Right atrium auricular region (tissue), 2 donors: ENCODE measurements around the gene MCOLN3. TPM values are rescaled to one million over a fixed set of nuclear protein-coding genes. Genes with fewer than 3 reads are reported as not detected.
A peak's percentile ranks its signal among the peaks of the same experiment; 100 is the strongest.
"Not testable (repeated sequence)": the region's sequence is repeated elsewhere in the genome, so short reads cannot be mapped to it uniquely, and the experiment has no call there.

Experiments
- DNase-seq: peaks from one replicate; pipeline ENCODE4 v3.0.0-alpha.2; 2019; ENCODE audit warnings: low spot score
- H3K27ac ChIP-seq, 2 donors: fragments of 200-600 bp; sonication (generic); 1 replicate in 1 of 2; 2 replicates in 1 of 2; pipeline ENCODE4 v1.5.1; 2016 to 2019
- H3K27me3 ChIP-seq, 2 donors: fragments of 200-600 bp; sonication (generic); one replicate each; pipeline versions ENCODE4 v1.5.1 to v1.6.0; 2017 to 2019
- H3K36me3 ChIP-seq: fragments of 200-600 bp; sonication (generic); one replicate; pipeline ENCODE4 v1.5.1; 2016
- H3K4me1 ChIP-seq, 2 donors: fragments of 200-600 bp; sonication (generic); one replicate each; pipeline versions ENCODE4 v1.5.1 to v1.6.0; 2017 to 2019
- H3K4me3 ChIP-seq, 2 donors: fragments of 200-600 bp; sonication (generic); 1 replicate in 1 of 2; 2 replicates in 1 of 2; pipeline ENCODE4 v1.5.1; 2017 to 2019; ENCODE audit warnings: mild to moderate bottlenecking in 1 of 2, moderate library complexity in 1 of 2
- H3K9me3 ChIP-seq, 2 donors: fragments of 200-600 bp; sonication (generic); one replicate each; pipeline ENCODE4 v1.5.1; 2019
- total RNA-seq, 2 donors: library from RNA; depleted of rRNA; stranded (reverse); fragments of >200 nt; gene quantifications; one replicate each; pipeline ENCODE4 v1.1.0, GENCODE V29; 2016
- TF ChIP-seq, protein P1 (sequence below), 2 donors: fragments of 200-600 bp; sonication (generic); IDR thresholded peaks; one replicate each; pipeline ENCODE4 v1.5.1; 2019; ENCODE audit warnings: antibody characterized with exemption in 2 of 2

Gene MCOLN3
- total RNA-seq, 2 donors from 2014 or later = 2.9 to 5.5 TPM

- no peak for DNase-seq
- Histone ChIP-seq H3K27ac (no peak overlapping the region), H3K4me3 (no peak overlapping the region), H3K4me1 (no peaks in the 10 kb centered on the region), H3K36me3 (no peaks in the 10 kb centered on the region), H3K27me3 (no peaks in the 10 kb centered on the region), H3K9me3 (peaks cover 0 to 10% of the 10 kb centered on the region in 2 donors)
- TF ChIP-seq, protein P1, sequence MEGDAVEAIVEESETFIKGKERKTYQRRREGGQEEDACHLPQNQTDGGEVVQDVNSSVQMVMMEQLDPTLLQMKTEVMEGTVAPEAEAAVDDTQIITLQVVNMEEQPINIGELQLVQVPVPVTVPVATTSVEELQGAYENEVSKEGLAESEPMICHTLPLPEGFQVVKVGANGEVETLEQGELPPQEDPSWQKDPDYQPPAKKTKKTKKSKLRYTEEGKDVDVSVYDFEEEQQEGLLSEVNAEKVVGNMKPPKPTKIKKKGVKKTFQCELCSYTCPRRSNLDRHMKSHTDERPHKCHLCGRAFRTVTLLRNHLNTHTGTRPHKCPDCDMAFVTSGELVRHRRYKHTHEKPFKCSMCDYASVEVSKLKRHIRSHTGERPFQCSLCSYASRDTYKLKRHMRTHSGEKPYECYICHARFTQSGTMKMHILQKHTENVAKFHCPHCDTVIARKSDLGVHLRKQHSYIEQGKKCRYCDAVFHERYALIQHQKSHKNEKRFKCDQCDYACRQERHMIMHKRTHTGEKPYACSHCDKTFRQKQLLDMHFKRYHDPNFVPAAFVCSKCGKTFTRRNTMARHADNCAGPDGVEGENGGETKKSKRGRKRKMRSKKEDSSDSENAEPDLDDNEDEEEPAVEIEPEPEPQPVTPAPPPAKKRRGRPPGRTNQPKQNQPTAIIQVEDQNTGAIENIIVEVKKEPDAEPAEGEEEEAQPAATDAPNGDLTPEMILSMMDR (IDR thresholded peaks at IDR 0.05) = no peak
These were observed 32.5 kb downstream of the MCOLN3 start for GRCh38 chr1:85015826-85016225.

DNA sequence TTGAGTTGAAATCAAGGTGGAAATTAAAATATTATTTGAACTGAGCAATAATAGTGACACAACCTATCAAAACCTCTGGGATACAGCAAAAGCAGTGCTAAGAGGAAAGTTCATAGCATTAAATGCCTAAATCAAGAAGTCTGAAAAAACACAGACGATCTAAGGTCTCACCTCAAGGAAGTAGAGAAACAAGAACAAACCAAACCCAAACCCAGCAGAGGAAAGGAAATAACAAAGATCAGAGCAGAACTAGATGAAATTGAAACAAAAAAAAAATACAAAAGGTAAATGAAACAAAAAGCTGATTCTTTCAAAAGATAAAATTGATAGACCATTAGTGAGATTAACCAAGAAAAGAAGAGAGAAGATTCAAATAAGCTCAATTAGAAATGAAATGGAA lies 42.7 kb downstream of the MCOLN3 start:
- not testable (repeated sequence) for H3K27me3 ChIP-seq, H3K4me1 ChIP-seq, H3K27ac ChIP-seq, H3K4me3 ChIP-seq, H3K36me3 ChIP-seq, DNase-seq
- peaks cover 0 to 10% of the 10 kb centered on the region in 2 donors for H3K9me3 ChIP-seq

GRCh38 chr1:85001742-85002141 lies 46.6 kb downstream of the MCOLN3 start:
- Histone ChIP-seq H3K4me1 (peaks cover 0 to 15% of the 10 kb centered on the region in 2 donors), H3K9me3 (peaks cover 0 to 10% of the 10 kb centered on the region in 2 donors), H3K4me3 (no peak overlapping the region), H3K36me3 (no peaks in the 10 kb centered on the region), H3K27me3 (peaks cover 0 to 4% of the 10 kb centered on the region in 2 donors), H3K27ac (no peak overlapping the region)
- TF ChIP-seq, protein P1 (IDR thresholded peaks at IDR 0.05) = no peak
- no peak for DNase-seq

GRCh38 chr1:84998642-84999280 lies 49.5 kb downstream of the MCOLN3 start:
- no peaks in the 10 kb centered on the region for H3K9me3 ChIP-seq
- peaks cover 0 to 4% of the 10 kb centered on the region in 2 donors for H3K27me3 ChIP-seq
- no peaks in the 10 kb centered on the region for H3K36me3 ChIP-seq
- H3K4me1 ChIP-seq = peaks cover 0 to 15% of the 10 kb centered on the region in 2 donors
- TF ChIP-seq, protein P1 (IDR thresholded peaks at IDR 0.05) = no peak
- no peak overlapping the region for H3K4me3 ChIP-seq
- no peak overlapping the region for H3K27ac ChIP-seq
- DNase-seq = no peak

DNA sequence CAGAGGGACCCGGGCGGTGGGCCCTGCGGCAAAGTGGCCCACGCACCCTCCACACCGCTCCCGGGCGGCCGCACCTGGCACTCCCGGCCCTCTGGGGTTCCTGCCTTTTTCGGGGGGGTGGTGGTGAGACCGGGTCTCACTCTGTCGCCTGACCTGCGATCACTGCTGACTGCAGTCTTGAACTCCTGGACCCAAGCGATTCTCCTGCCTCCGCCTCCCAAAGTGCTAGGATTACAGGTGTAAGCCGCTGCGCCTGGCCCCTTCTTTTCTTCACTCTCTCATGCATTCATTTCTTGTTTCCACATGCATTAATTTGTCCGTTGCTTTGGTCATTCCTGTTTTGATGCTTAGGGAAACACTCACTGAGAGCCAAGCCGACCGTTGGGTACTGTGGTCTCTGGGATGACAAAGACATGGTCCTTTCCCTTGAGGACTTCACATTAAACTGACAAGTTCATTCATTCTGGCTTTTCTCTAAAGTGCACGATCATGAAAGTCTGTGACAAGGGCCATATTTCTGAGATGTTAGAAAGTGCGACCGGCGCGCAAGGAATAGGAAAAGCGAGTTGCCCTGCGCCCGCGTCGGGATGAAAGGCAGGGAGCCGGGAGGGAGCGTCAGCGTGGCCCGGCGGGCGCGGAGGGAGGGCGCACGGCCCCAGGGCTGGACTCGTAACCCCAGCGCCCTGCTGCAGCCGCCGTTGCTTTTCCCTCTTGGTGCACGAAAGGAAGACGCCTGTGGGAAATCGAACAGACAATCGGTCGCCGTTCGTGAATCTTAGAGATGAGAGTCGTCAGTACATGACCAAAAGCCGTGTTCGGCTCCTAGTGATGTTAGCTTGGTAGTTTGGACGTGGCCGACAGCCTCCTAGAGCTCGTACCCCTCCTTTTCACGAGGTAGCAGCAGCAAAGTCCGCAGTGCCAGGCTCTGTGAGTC lies 50.4 kb downstream of the MCOLN3 start:
- TF ChIP-seq, protein P1 (IDR thresholded peaks at IDR 0.05) = no peak
- DNase-seq = no peak
- Histone ChIP-seq H3K9me3 (no peaks in the 10 kb centered on the region), H3K4me3 (peak overlapping the region; percentile 41 to 58), H3K27ac (no peak overlapping the region), H3K4me1 (peaks cover 0 to 15% of the 10 kb centered on the region in 2 donors), H3K27me3 (peaks cover 0 to 4% of the 10 kb centered on the region in 2 donors), H3K36me3 (no peaks in the 10 kb centered on the region)
